Coronary artery (tissue), 2 donors: Measurements from ENCODE around the gene ORMDL1.

Experiments
- DNase-seq: peaks from one replicate; pipeline ENCODE4 v3.0.0-alpha.2; 2017; ENCODE audit warnings: low spot score
- H3K27ac ChIP-seq, 2 donors: fragments of 200-600 bp; sonication (generic); one replicate each; pipeline ENCODE4 v1.5.1; 2016 to 2019
- H3K4me3 ChIP-seq: fragments of 200-600 bp; sonication (generic); 2 replicates; pipeline ENCODE4 v1.5.1; 2016; ENCODE audit warnings: mild to moderate bottlenecking, moderate library complexity
- TF ChIP-seq, protein P1 (sequence below): fragments of 200-600 bp; sonication (generic); IDR thresholded peaks from one replicate; pipeline ENCODE4 v1.5.1; 2019; ENCODE audit warnings: antibody characterized with exemption

ORMDL1 gene

DNA sequence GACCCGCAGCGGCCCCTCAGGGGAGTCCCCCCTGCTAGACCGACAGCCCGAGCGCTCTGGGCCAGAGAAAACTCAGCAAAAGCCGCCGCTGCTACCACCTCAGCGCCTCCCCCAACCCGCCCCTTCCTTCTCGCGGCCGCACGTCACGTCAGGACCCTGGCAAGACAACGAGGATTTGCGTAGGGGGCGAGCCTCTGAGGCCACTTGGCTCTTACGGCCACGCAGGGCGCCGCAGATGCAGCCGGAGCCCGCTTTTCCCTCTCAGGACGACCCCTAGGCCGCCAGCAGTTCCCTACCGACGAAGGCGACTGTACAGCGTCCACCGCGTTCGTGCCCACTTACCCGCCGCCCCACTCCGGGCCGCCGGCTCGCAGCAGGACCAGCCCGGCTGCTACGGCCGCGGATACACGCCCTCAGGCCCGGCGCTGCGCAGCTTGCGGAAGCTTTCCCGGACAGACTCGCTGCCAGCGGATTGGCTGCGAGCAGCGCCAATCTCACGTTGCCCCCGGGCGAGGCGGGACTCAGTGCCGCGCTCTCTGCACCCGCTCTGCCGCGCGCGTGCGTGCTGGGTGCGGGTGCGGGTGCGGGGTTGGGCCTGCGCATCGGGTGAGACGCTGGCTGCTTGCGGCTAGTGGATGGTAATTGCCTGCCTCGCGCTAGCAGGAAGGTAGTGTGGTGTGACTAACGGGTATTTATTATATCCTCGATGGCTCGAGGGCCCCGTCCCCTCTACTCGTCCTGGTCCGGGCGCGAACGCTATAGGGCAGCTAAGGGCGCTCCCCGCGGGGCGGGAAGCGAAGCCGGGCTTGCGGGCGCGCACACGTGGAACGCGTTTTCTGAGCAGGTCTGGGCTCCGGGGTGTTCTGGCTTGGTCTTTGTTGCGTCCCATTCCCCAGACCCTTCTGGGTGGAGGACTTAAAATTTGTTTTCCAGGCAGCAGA lies at the start of gene ORMDL1, which contains the start of gene PMS1:
Gene ORMDL1 (minus strand): TSS at position 413 of the 941 bp plus-strand sequence. CDS start 1,744 bp downstream, outside the sequence.
Gene PMS1 (plus strand): TSS at position 524 of the 941 bp plus-strand sequence. CDS start 7,360 bp downstream, outside the sequence.
- Histone ChIP-seq H3K4me3 (peak within 1 kb of the TSS; percentile 79), H3K27ac (peak within 1 kb of the TSS; percentile 88 to 96)
- TF ChIP-seq, protein P1, sequence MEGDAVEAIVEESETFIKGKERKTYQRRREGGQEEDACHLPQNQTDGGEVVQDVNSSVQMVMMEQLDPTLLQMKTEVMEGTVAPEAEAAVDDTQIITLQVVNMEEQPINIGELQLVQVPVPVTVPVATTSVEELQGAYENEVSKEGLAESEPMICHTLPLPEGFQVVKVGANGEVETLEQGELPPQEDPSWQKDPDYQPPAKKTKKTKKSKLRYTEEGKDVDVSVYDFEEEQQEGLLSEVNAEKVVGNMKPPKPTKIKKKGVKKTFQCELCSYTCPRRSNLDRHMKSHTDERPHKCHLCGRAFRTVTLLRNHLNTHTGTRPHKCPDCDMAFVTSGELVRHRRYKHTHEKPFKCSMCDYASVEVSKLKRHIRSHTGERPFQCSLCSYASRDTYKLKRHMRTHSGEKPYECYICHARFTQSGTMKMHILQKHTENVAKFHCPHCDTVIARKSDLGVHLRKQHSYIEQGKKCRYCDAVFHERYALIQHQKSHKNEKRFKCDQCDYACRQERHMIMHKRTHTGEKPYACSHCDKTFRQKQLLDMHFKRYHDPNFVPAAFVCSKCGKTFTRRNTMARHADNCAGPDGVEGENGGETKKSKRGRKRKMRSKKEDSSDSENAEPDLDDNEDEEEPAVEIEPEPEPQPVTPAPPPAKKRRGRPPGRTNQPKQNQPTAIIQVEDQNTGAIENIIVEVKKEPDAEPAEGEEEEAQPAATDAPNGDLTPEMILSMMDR, result no peak
- peak; percentile 96 for DNase-seq

GRCh38 chr2:189830510-189830909 lies 46.4 kb upstream of the ORMDL1 start:
- TF ChIP-seq, protein P1, result no peak

DNA sequence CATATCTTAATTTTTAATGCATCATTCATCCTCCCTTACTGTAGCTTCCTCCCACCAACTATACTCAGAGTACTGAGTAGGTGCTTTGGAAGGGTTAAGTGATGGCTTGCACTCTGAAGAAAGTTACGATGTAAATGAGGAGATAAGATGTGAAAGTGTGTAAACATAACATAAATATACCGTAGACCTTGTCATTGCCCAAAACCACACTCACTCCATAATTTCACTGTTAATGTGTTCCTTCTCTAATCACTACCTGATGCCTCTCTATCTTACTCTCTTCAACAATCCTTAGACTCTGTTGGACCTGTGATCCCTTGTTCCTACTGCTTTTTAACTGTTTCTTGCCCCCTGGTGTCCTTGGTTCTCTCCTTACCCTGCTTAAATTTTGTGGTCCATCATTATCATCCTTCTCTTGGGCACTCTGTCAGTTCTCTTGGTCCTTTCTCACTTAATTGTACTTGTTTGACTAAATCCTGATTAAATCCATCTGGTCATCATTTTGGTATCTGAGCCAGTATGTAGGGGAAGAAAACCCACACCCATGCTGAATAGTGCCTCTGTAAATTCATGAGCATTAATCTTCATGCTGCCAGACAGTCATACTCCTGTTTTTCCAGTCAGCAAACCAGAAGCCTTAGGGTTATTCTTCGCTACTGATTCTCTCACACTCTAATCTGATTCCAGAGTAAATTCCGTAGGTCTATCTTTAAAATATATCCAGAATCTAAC lies 45.1 kb upstream of the ORMDL1 start:
- TF ChIP-seq, protein P1, result no peak
- no peak overlapping the region for H3K4me3 ChIP-seq
- no peak overlapping the region for H3K27ac ChIP-seq
- no peak for DNase-seq

More at GRCh38 chr2:189830510-189830909, 46.4 kb upstream of the ORMDL1 start:
- Histone ChIP-seq H3K27ac (no peak overlapping the region), H3K4me3 (no peak overlapping the region)
- no peak for DNase-seq

- Histone ChIP-seq H3K27ac (no peak overlapping the region), H3K4me3 (no peak overlapping the region)
- no peak for DNase-seq
- TF ChIP-seq, protein P1, result no peak
Measured at GRCh38 chr2:189826039-189826438, 41.9 kb upstream of the ORMDL1 start.

- TF ChIP-seq, protein P1, result no peak
- H3K4me3 ChIP-seq, result no peak overlapping the region
- no peak overlapping the region for H3K27ac ChIP-seq
- no peak for DNase-seq
Measured at GRCh38 chr2:189824694-189825396, 40.7 kb upstream of the ORMDL1 start.

DNA sequence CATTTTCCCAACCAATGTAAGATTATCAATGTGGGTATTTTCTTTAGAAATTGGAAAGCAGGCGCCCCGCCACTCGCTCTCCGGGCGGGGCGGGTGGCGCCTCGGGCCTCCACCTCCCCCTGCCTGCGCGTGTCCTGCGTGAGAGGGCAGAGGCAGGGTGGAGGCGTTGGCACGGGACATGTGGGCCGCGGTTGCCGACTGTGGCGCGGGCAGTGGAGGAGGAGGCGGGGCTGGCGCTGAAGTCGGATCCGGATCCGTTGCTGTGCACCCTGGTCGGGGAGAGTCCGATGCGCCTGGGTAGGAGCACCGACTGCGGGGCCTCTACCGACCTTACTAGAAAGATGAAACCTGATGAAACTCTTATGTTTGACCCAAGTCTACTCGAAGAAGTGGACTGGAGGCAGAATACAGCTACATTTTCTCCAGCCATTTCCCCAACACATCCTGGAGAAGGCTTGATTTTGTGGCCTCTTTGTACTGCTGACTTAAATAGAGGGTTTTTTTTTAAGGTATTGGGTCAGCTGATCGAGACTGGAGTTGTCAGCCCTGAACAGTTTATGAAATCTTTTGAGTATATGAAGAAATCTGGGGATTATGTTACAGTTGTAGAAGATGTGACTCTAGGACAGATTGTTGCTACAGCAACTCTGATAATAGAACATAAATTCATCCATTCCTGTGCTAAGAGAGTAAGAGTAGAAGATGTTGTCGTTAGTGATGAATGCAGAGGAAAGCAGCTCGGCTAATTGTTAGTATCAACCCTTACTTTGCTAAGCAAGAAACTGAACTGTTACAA lies 38.0 kb upstream of the ORMDL1 start:
- Histone ChIP-seq H3K4me3 (no peak overlapping the region), H3K27ac (no peak overlapping the region)
- TF ChIP-seq, protein P1, result no peak
- DNase-seq, result no peak
